Lower lobe of right lung (tissue), 2 donors: ENCODE data around the gene SSTR3. TPM values are rescaled to one million over a fixed set of nuclear protein-coding genes. Genes with fewer than 3 reads are reported as not detected.

ENCODE experiments used
- ATAC-seq, 2 donors: fragments of 200-7000 bp; cut with Tn5 transposase; one replicate each; pipeline ENCODE4 v1.9.1; 2020 to 2022; ENCODE audit warnings: mild to moderate bottlenecking in 2 of 2, moderate library complexity in 2 of 2
- DNase-seq: peaks from one replicate; pipeline ENCODE4 v3.0.0-alpha.2; 2020
- H3K27ac ChIP-seq: fragments of 200-600 bp; one replicate; pipeline ENCODE4 v1.8.0; 2022
- H3K27me3 ChIP-seq: fragments of 200-600 bp; one replicate; pipeline ENCODE4 v1.8.0; 2022; ENCODE audit warnings: low read depth
- H3K36me3 ChIP-seq: fragments of 200-600 bp; one replicate; pipeline ENCODE4 v1.8.0; 2022; ENCODE audit warnings: mild to moderate bottlenecking
- H3K4me1 ChIP-seq: fragments of 200-600 bp; one replicate; pipeline ENCODE4 v1.8.0; 2022
- H3K4me3 ChIP-seq: fragments of 200-600 bp; one replicate; pipeline ENCODE4 v1.8.0; 2022; ENCODE audit warnings: mild to moderate bottlenecking
- H3K9me3 ChIP-seq: fragments of 200-600 bp; one replicate; pipeline ENCODE4 v1.8.0; 2022
- CTCF ChIP-seq: fragments of 200-600 bp; IDR thresholded peaks from one replicate; pipeline ENCODE4 v1.8.0; 2022; ENCODE audit warnings: antibody characterized with exemption, mild to moderate bottlenecking
- intact Hi-C: fragments of 100-400 bp; cut with DNase I; formaldehyde crosslinking; loops from one replicate; pipeline ENCODE4 v1.11.0; 2022
- total RNA-seq: library from RNA; stranded (reverse); fragmentation: NEBNext Ultra II Directional; extraction: Animal tissue kit (Norgen Biotek cat#: 25700); gene quantifications from one replicate; pipeline ENCODE4 v1.2.1, GENCODE V29; 2021
- donor health status: DM: no; HTN: yes; CAD: no; lungs with severe emphysema.

SSTR3 gene
- total RNA-seq, 1 donor from 2014 or later: not detected

GRCh38 chr22:37183432-37184379 lies 28.6 kb downstream of the SSTR3 start:
- no peak for TF ChIP-seq CTCF
- Histone ChIP-seq H3K9me3 (no peaks in the 10 kb centered on the region), H3K27me3 (no peaks in the 10 kb centered on the region), H3K36me3 (peaks cover 7% of the 10 kb centered on the region), H3K27ac (peak overlapping the region; percentile 6), H3K4me1 (peaks cover 58% of the 10 kb centered on the region), H3K4me3 (no peak overlapping the region)
- ATAC-seq: no peak
- intact Hi-C loops: no loop called here
- peak; percentile 34 for DNase-seq

GRCh38 chr22:37182949-37183245 lies 29.4 kb downstream of the SSTR3 start:
- H3K4me3 ChIP-seq: no peak overlapping the region
- intact Hi-C loops: no loop called here
- H3K4me1 ChIP-seq: peaks cover 58% of the 10 kb centered on the region
- ATAC-seq (no peak), DNase-seq (peak; percentile 30)
- no peak overlapping the region for H3K27ac ChIP-seq
- H3K36me3 ChIP-seq: peaks cover 7% of the 10 kb centered on the region
- no peak for TF ChIP-seq CTCF
- no peaks in the 10 kb centered on the region for H3K27me3 ChIP-seq
- H3K9me3 ChIP-seq: no peaks in the 10 kb centered on the region

GRCh38 chr22:37182101-37182948 lies 30.0 kb downstream of the SSTR3 start:
- Histone ChIP-seq H3K4me1 (peaks cover 58% of the 10 kb centered on the region), H3K9me3 (no peaks in the 10 kb centered on the region), H3K4me3 (no peak overlapping the region), H3K36me3 (peaks cover 7% of the 10 kb centered on the region), H3K27me3 (no peaks in the 10 kb centered on the region), H3K27ac (no peak overlapping the region)
- ATAC-seq: no peak
- DNase-seq: peak; percentile 42
- intact Hi-C loops: no loop called here
- TF ChIP-seq CTCF: no peak

- Histone ChIP-seq H3K27ac (no peak overlapping the region), H3K9me3 (no peaks in the 10 kb centered on the region), H3K4me3 (no peak overlapping the region)
Observed at GRCh38 chr22:37181681-37182080, 30.6 kb downstream of the SSTR3 start.

More at GRCh38 chr22:37181681-37182080, 30.6 kb downstream of the SSTR3 start:
- no peak for TF ChIP-seq CTCF
- ATAC-seq: no peak
- Histone ChIP-seq H3K4me1 (peaks cover 58% of the 10 kb centered on the region), H3K27me3 (no peaks in the 10 kb centered on the region), H3K36me3 (peaks cover 7% of the 10 kb centered on the region)
- DNase-seq: no peak
- intact Hi-C loops: no loop called here
